Measurements from ENCODE around the gene STRN4. TPM values are rescaled to one million over a fixed set of nuclear protein-coding genes. Genes with fewer than 3 reads are reported as not detected.

The STRN4 gene
- total RNA-seq, 1 experiment from 2014 or later = 107 TPM

DNA sequence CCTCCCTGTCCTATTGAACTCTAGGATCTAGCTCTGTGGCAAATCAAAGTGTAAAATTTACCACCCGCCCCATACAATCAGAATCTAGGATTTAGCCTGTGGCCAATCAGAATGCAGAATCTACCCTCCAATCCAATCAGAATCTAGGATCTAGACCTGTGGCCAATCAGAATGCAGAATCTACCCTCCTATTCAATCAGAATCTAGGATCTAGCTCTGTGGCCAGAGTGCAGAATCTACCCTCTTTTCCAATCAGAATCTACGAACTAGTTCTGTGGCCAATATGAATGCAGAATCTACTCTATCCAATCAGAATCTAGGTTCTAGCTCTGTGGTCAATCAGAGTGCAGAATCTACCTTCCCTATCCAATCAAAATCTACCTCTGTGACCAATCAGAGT, 55.1 kb downstream of the STRN4 start:
- Histone ChIP-seq H3K36me3 (ENCODE audit: control insufficient read depth in 1 of 2, insufficient read depth in 2 of 2, low read length in 2 of 2) (peaks cover 56 to 64% of the 10 kb centered on the region in 2 experiments), H3K9ac (ENCODE audit: low read length) (no peak overlapping the region), H3K4me2 (ENCODE audit: low read length) (no peak overlapping the region), H3K79me2 (ENCODE audit: insufficient read depth, low read length) (peaks cover 3% of the 10 kb centered on the region; the same call in 1 of the 2 replicates), H3K27me3 (ENCODE audit: insufficient read depth, low read length) (no peaks in the 10 kb centered on the region), H3K27ac (ENCODE audit: low read depth, low read length) (no peak overlapping the region), H3K4me1 (ENCODE audit: control insufficient read depth in 1 of 2, insufficient read depth in 2 of 2, low read length in 2 of 2) (peaks cover 0 to 9% of the 10 kb centered on the region in 2 experiments; a peak in 2 of 4 replicates), H3K9me3 (ENCODE audit: control insufficient read depth in 1 of 2, insufficient read depth in 1 of 2, low read depth in 1 of 2, low read length in 2 of 2) (no peaks in the 10 kb centered on the region), H4K20me1 (ENCODE audit: insufficient read depth) (peaks cover 3% of the 10 kb centered on the region; the same call in 1 of the 2 replicates), H2AFZ (ENCODE audit: low read depth, low read length, poor library complexity, severe bottlenecking) (no peak overlapping the region), H3K4me3 (replicated peaks in 1 of 2; ENCODE audit: low read depth in 1 of 2, low read length in 2 of 2) (no peak overlapping the region), H3K9me2 (ENCODE audit: insufficient read depth) (no peaks in the 10 kb centered on the region)
- TF ChIP-seq YY1 (IDR thresholded peaks at IDR 0.05; ENCODE audit: extremely low read depth, insufficient replicate concordance, low read depth, low read length) = no peak
- no peak for TF ChIP-seq EZH2phosphoT487 (IDR thresholded peaks at IDR 0.05; ENCODE audit: borderline replicate concordance)
- no peak for TF ChIP-seq POLR2AphosphoS5 (IDR thresholded peaks at IDR 0.05; ENCODE audit: low read depth, low read length)
- no peak for TF ChIP-seq FOSL1 (IDR thresholded peaks at IDR 0.05; ENCODE audit: low read depth)
- TF ChIP-seq, protein P1, sequence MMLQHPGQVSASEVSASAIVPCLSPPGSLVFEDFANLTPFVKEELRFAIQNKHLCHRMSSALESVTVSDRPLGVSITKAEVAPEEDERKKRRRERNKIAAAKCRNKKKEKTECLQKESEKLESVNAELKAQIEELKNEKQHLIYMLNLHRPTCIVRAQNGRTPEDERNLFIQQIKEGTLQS (IDR thresholded peaks at IDR 0.05) = no peak
- TF ChIP-seq TCF7L2 (IDR thresholded peaks at IDR 0.05; ENCODE audit: borderline replicate concordance, extremely low read depth, insufficient read depth, insufficient read length) = no peak
- TF ChIP-seq, protein P2, sequence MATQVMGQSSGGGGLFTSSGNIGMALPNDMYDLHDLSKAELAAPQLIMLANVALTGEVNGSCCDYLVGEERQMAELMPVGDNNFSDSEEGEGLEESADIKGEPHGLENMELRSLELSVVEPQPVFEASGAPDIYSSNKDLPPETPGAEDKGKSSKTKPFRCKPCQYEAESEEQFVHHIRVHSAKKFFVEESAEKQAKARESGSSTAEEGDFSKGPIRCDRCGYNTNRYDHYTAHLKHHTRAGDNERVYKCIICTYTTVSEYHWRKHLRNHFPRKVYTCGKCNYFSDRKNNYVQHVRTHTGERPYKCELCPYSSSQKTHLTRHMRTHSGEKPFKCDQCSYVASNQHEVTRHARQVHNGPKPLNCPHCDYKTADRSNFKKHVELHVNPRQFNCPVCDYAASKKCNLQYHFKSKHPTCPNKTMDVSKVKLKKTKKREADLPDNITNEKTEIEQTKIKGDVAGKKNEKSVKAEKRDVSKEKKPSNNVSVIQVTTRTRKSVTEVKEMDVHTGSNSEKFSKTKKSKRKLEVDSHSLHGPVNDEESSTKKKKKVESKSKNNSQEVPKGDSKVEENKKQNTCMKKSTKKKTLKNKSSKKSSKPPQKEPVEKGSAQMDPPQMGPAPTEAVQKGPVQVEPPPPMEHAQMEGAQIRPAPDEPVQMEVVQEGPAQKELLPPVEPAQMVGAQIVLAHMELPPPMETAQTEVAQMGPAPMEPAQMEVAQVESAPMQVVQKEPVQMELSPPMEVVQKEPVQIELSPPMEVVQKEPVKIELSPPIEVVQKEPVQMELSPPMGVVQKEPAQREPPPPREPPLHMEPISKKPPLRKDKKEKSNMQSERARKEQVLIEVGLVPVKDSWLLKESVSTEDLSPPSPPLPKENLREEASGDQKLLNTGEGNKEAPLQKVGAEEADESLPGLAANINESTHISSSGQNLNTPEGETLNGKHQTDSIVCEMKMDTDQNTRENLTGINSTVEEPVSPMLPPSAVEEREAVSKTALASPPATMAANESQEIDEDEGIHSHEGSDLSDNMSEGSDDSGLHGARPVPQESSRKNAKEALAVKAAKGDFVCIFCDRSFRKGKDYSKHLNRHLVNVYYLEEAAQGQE (IDR thresholded peaks at IDR 0.05; ENCODE audit: low read depth) = no peak
- CTCF ChIA-PET = no interaction called here
- BruUV-seq (replicated peaks) = no TSS peak
- intact Hi-C loops (cut with micrococcal nuclease) = no loop called here
- RAD21 ChIA-PET (ENCODE audit: low non-redundant PET in 1 of 2, low total read pairs in 2 of 2, uncharacterized antibody in 2 of 2, unreplicated experiment in 2 of 2) = no interaction called here
- ATAC-seq (no peak), DNase-seq (ENCODE audit: low read depth, low spot score) (no peak)
- POLR2A ChIA-PET = no interaction called here
